Testis (tissue), 3 donors: ENCODE measurements around the gene FIP1L1. TPM values are rescaled to one million over a fixed set of nuclear protein-coding genes. Genes with fewer than 3 reads are reported as not detected.

Source experiments
- DNase-seq: peaks from one replicate; pipeline ENCODE4 v3.0.0-alpha.2; 2019
- H3K27ac ChIP-seq, 2 donors: fragments of 200-600 bp; sonication (generic); one replicate each; pipeline ENCODE4 v1.5.1; 2019
- H3K27me3 ChIP-seq: fragments of 200-600 bp; sonication (generic); one replicate; pipeline ENCODE4 v1.5.1; 2019
- H3K36me3 ChIP-seq: fragments of 200-600 bp; sonication (generic); one replicate; pipeline ENCODE4 v1.5.1; 2017; ENCODE audit warnings: low read depth; ENCODE audit errors: missing control alignments
- H3K4me1 ChIP-seq: fragments of 200-600 bp; sonication (generic); one replicate; pipeline ENCODE4 v1.5.1; 2019
- H3K4me3 ChIP-seq, 2 donors: fragments of 200-600 bp; sonication (generic); one replicate each; pipeline ENCODE4 v1.5.1; 2017 to 2019
- H3K9me3 ChIP-seq: fragments of 200-600 bp; sonication (generic); one replicate; pipeline ENCODE4 v1.5.1; 2017
- CTCF ChIP-seq, 3 experiments: fragments of 450-650 bp in 2 of 3; fragments of 200-600 bp in 1 of 3; sonication (generic) in 1 of 3; IDR thresholded peaks; one replicate each; pipeline ENCODE4 v1.5.1; 2016 to 2019; ENCODE audit warnings: antibody characterized with exemption in 3 of 3, mild to moderate bottlenecking in 2 of 3, moderate library complexity in 1 of 3
- POLR2A ChIP-seq: fragments of 450-650 bp; IDR thresholded peaks from one replicate; pipeline ENCODE4 v1.6.1; 2017; ENCODE audit warnings: antibody characterized with exemption, mild to moderate bottlenecking, moderate library complexity
- WGBS, 2 donors: methylation state at CpG; one replicate each; pipeline ENCODE4 v1.1.5; 2018; 5-methylcytosine and 5-hydroxymethylcytosine counted together
- intact Hi-C: fragments of 100-400 bp; cut with DNase I; formaldehyde crosslinking; loops from one replicate; pipeline ENCODE4 v1.15.1; 2023; ENCODE audit warnings: low total_unique reads
- polyA plus RNA-seq: library from polyadenylated mRNA; stranded (reverse); fragments of 350-450 nt; fragmentation: Illumina TruSeq; extraction: RNeasy Lipid Tissue Mini Kit (QIAGEN cat#74804); gene quantifications from one replicate; pipeline ENCODE4 v1.2.3, GENCODE V29; 2014; ENCODE audit warnings: low read depth, low replicate concordance; ENCODE audit not compliant: insufficient read depth
- total RNA-seq, 2 donors: library from RNA; depleted of rRNA; stranded (reverse); fragments of >200 nt; gene quantifications; one replicate each; pipeline ENCODE4 v1.2.3, GENCODE V29; 2016

Gene FIP1L1
- total and polyA plus RNA-seq, 3 donors from 2014 or later, result 87.9 to 110 (median 91.3) TPM

- 6 to 7% methylated on average over 8 of the region's 8 CpGs for WGBS, 2 donors
- no peaks in the 10 kb centered on the region for H3K36me3 ChIP-seq
- H3K27me3 ChIP-seq, result no peaks in the 10 kb centered on the region
- peak overlapping the region; percentile 70 to 85 for H3K4me3 ChIP-seq
- no peaks in the 10 kb centered on the region for H3K9me3 ChIP-seq
- intact Hi-C loops, result loop anchor here (5.0 kb wide), 1 partner anchor 866 kb away; no protein-coding TSS in a partner anchor
- peak overlapping the region in 1 of 2 donors; percentile 60 for H3K27ac ChIP-seq
- no peak for TF ChIP-seq POLR2A
- no peak for TF ChIP-seq CTCF (IDR thresholded peaks at IDR 0.05)
- DNase-seq, result no peak
- peaks cover 4% of the 10 kb centered on the region for H3K4me1 ChIP-seq
Observed at GRCh38 chr4:53366301-53366716, 11.1 kb upstream of the FIP1L1 start.

- intact Hi-C loops, result loop anchor here (5.0 kb wide), 1 partner anchor 865 kb away; no protein-coding TSS in a partner anchor
- Histone ChIP-seq H3K4me3 (no peak overlapping the region), H3K4me1 (peaks cover 4% of the 10 kb centered on the region), H3K27me3 (no peaks in the 10 kb centered on the region), H3K36me3 (no peaks in the 10 kb centered on the region), H3K9me3 (no peaks in the 10 kb centered on the region), H3K27ac (no peak overlapping the region)
- WGBS, 2 donors, result 79 to 88% methylated on average over 2 of the region's 2 CpGs
- no peak for DNase-seq
- TF ChIP-seq CTCF (IDR thresholded peaks at IDR 0.05) (no peak), POLR2A (no peak)
Observed at GRCh38 chr4:53367721-53368120, 9.7 kb upstream of the FIP1L1 start.

GRCh38 chr4:53371049-53371448 lies 6.4 kb upstream of the FIP1L1 start:
- no peaks in the 10 kb centered on the region for H3K27me3 ChIP-seq
- intact Hi-C loops, result no loop called here
- no peaks in the 10 kb centered on the region for H3K36me3 ChIP-seq
- H3K27ac ChIP-seq, result no peak overlapping the region
- no peak for DNase-seq
- WGBS, 2 donors, result 78 to 82% methylated on average over 3 of the region's 3 CpGs
- no peaks in the 10 kb centered on the region for H3K4me1 ChIP-seq
- no peaks in the 10 kb centered on the region for H3K9me3 ChIP-seq
- TF ChIP-seq POLR2A (no peak), CTCF (IDR thresholded peaks at IDR 0.05) (no peak)
- H3K4me3 ChIP-seq, result no peak overlapping the region

- WGBS, 2 donors, result 81 to 88% methylated on average over 4 of the region's 4 CpGs
- Histone ChIP-seq H3K9me3 (no peaks in the 10 kb centered on the region), H3K27me3 (no peaks in the 10 kb centered on the region), H3K4me1 (no peaks in the 10 kb centered on the region), H3K4me3 (no peak overlapping the region), H3K36me3 (no peaks in the 10 kb centered on the region), H3K27ac (no peak overlapping the region)
- TF ChIP-seq CTCF (IDR thresholded peaks at IDR 0.05), result no peak
- DNase-seq, result no peak
- intact Hi-C loops, result no loop called here
Observed at GRCh38 chr4:53371843-53372521, 5.5 kb upstream of the FIP1L1 start.

- H3K4me1 ChIP-seq, result peaks cover 15% of the 10 kb centered on the region
- WGBS, 2 donors, result 79 to 88% methylated on average over 4 of the region's 4 CpGs
- DNase-seq, result no peak
- no peaks in the 10 kb centered on the region for H3K27me3 ChIP-seq
- TF ChIP-seq CTCF (IDR thresholded peaks at IDR 0.05) (no peak), POLR2A (no peak)
- no peak overlapping the region for H3K4me3 ChIP-seq
- H3K27ac ChIP-seq, result no peak overlapping the region
- intact Hi-C loops, result no loop called here
- H3K36me3 ChIP-seq, result no peaks in the 10 kb centered on the region
- H3K9me3 ChIP-seq, result no peaks in the 10 kb centered on the region
Observed at GRCh38 chr4:53374777-53375258, 2.6 kb upstream of the FIP1L1 start.
